DMS53 treated with DMSO at 0.1 percent for 48 hours (cell line): ENCODE measurements around the gene OR52K1.

Experiments used
- DNase-seq: peaks from one replicate; lab custom pipeline; 2025; ENCODE audit not compliant: unreplicated experiment; lab: John Stamatoyannopoulos, UW

OR52K1 gene

DNA sequence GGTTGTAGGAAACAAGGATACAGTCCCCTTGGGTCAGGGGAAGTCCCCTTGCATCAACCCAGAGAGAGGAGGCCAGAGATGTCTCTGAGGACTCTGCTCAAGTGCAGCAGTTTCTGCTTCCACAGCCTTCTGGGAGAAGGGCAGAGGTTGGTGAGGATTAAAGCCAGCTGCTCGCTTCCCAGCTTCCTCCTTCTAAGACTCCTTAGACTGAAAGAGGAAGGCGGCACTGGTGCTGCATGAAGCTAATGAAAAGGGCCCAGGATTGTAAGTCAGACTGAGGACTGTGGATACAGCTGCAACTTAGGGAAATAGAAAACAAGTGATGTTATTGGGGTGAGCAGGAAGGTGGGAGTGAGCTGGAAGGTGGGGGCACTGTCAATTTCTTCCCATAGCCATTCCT, at the start of gene OR52K1:
Gene OR52K1 (plus strand): TSS at position 202 of the 400 bp plus-strand sequence. CDS start 6,255 bp downstream, outside the sequence.
- no peak for DNase-seq

DNA sequence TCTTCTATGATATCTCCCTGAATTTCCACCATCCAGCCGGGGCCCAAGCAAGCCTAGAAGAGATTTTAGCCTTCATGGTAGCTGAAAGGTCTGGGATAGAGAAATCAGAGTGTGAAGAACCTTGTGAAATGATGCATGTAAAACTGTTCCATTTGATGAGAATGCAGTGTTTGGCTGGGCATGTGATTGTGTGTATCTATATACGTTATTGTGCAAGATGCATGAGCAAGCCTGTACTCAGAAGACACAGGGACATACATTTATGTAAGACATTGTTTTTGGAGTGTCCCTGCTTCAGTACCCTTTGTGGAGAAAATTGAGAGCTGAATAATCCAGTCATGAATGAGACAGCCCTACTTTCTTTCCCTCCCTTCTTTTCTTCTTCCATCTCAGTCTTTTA, 48.6 kb upstream of the OR52K1 start:
- DNase-seq: no peak

DNA sequence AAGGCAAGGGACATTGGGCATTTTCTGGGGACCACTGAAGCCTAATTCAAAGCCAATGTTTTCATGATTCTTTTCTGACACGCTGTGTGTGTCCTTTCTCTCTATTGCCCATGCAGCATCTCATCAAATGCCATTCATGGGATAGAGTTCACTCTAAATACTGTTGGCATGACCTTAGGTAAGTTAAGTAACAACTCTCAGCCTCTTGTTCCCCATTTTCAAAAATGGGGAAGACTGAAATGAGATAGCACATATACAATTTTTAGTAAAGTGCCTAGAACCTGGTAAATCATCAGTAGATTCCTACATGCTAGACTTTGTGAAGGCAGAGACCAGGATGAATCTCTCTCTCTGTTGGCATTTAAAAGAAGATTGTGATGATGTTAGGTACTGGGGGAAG, 46.0 kb upstream of the OR52K1 start:
- no peak for DNase-seq

DNA sequence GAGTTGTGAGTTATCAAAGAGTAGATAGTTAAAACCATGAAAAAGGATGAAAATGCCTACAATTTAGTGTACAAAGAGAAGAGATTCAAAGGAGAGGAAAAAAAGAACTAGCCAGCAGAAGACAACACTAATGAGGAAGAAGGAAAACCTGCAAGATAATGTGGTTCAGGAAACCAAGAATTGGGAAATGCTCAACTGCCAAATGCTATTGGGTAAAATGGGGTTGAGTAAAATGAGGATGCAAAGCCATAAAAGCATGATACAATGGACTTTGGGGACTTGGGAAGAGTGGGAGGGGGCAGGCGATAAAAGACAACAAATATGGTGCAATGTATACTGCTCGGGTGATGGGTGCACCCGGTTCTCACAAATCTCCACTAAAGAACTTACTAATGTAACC, 40.9 kb upstream of the OR52K1 start:
- DNase-seq: no peak

DNA sequence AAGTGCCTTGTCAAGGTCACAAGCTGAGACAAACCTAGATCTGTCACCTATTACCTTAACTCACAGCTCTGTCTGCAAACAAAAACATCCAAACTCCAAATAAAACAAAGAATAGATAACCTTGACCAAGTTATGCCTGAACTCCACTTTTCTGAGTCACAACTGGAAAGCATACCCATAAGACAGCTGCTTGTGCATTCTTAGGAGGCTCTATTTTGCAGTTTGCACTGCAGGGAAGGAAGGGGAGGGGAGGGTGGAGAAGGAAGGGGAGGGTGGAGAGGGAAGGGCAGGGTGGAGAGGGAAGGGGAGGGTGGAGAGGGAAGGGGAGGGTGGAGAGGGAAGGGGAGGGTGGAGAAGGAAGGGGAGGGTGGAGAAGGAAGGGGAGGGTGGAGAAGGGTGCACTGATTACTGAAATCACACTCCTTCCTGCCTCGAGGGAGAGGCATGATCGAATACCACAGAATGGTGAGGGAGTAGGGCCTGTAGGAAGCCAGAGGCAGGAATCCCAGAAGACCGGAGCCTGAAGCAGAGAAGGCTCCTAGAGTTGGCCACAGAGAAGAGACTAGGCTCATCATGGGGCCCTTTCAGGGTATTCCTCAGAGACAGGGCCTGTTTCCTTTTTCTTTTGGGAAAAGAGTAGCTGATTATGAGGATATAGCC, 39.1 kb upstream of the OR52K1 start:
- DNase-seq: no peak

DNA sequence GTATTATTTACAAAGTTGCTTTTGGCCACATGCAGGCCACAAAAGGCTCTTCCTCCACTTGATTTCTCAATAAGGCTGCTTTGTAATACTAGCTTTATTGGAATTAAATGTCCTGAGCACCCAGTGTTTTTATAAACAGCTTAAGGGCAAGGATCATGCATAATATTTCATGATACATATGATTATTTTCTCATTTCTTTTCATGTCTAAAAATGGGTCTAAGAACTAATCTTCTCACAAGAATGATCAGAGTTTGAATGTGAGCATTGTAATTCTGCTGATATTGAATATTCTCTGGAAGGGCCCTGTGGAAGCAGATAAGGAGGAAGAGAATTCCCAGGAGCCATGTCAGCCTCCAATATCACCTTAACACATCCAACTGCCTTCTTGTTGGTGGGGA, 33.5 kb upstream of the OR52K1 start, which contains the start of gene OR52K2:
Gene OR52K2 (plus strand): TSS at position 301 of the 400 bp plus-strand sequence. CDS start 45 bp downstream, at position 346.
- no peak for DNase-seq

DNA sequence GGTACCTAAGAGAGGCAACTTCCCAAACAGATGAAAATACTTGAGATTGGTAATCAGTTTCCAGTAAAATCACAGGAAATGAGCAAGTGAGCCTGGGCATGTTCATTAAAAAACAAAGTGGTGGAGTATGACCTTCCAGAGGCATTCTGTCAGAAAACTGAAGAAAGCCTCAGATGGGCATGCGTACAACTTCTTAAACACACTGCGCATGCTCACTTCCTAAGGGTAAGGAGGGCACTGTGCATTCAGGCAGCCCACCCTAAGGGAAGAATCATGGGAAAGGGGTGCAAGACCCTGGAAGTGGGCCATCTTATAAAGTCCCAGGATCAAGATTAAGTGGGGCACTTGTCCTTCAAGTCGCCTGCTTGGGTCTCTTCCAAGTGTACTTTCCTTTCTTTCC, 29.3 kb upstream of the OR52K1 start:
- DNase-seq: no peak

DNA sequence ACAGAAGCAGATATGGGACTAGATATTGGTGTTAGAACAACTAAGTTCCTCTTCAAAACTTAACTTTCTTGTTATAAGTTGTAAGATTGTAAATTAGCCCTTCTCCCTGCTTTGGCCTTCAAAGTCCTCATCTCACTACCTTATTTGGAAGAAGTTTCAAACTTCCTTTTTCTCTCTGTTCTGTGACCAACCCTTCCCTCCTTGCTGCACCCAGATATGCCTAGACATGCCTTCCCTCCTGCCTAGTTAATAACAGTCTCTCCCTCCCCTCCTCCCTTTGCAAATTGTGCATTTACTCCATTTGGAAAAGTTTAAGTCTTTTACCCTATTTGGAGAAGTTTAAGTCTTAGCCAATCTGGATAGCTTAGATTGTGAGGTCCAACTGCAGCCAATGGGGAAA, 28.4 kb upstream of the OR52K1 start:
- DNase-seq: no peak

DNA sequence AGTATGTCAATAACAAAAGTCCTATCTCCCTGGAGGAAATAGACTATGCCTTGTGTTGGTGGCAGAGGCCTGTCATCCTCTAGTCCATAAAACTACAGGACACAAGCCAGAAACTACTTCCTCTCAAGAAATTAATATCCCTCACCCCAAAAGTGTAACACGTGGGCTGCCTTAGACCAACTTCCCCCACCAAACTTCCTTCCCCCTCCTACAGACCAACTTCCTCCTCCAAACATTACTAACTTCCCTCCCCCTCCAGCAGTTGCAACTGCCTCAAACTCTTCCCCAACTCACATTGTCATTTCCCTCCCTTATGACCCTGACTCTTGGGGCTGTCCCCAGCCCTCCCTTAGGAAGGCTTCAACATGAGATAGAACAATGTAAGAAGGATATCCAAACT, 27.0 kb upstream of the OR52K1 start:
- DNase-seq: no peak

DNA sequence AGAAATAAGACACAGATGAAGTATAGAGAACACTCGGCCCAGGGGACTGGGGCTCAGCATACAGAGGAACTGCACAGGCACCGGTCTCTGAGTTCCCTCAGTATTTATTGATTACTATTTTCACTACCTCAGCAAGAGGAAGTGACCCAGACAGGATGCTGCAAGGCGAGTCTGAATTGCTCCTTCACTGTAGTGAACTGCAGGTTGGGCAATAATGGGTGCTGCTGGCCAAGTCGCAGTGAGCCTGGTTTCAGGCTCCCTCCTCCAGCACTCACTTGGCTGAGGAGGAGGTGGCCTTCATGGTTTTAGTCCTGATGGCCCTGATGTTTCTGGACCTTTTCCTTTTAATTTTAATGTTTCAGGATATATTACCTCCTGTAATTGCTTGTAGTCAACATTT, 22.9 kb upstream of the OR52K1 start:
- DNase-seq: no peak

DNA sequence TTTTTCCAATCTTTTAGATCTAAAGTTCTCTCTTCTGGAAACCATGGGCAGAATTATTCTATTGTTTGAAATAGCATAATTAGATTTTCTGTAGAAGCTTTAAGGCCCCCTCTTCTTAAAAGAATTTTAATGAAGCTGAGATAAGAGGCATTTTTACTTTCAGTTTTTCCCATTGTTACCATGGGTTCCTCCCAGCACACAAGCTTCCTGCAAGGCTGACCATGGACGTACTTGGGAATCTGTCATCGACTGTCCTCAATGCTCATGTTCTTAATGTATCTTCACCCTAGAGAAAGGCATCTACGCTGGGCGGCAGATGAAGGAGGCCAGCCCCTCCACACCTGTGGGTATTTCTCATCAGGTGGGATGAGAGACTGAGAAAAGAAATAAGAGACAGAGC, 22.3 kb upstream of the OR52K1 start:
- DNase-seq: no peak

DNA sequence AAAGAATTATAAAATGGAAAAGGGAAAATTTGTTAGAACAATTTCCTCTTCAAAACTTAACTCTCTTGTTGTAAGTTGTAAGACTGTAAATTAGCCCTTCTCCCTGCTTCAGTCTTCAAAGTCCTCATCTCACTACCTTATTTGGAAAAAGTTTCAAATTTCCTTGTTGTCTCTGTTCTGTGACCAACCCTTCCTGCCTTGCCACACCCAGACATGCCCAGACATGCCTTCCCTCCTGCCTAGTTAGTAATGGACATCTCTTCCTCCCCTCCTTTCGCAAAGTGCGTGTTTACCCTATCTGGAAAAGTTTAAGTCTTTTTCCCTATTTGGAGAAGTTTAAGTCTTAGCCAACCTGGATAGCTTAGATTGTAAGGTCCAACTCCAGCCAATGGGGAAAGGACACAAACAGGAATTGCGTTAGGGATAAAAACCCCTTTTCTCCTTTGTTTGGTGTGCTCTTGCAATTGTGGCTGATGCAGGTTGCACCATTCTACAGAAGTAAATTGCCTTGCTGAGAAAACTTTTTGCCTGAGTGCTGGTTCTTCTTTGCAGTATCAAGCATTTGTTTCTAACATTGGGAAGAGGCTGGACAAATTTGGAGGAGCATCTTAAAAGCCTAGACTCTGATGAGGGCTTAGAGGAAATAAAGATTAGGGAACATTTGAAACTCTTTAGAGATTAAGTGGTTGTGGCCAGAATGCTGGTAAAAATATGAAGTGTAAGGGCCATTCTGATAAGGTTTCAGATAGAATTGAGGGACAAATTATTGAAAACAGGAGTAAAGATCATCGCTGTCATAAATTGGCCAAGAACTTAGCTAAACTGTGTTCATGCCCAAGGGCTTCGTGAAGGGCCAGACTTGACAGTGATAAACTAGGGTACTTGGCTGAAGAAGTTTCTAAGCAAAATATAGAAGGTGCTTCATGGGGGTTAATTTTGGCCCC, 18.0 kb upstream of the OR52K1 start:
- no peak for DNase-seq

DNA sequence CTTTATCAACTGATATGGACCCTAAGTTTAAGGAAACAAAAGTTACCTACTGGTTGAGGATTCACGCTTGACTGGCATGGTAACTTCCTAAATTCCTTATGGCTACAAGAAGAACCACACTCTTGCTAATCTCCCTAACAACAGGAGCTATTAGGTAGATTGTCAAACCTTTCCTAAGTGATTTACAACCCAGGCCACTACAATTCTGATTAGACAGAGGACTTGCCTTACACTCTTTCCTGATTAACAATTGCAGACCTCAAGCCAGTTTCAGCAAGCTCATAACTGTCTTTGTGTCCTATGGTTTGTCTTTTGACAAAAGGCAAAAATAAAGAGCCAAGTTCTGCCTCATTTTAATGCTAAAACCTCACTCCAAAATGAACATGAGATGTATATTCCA, 17.0 kb upstream of the OR52K1 start:
- no peak for DNase-seq

DNA sequence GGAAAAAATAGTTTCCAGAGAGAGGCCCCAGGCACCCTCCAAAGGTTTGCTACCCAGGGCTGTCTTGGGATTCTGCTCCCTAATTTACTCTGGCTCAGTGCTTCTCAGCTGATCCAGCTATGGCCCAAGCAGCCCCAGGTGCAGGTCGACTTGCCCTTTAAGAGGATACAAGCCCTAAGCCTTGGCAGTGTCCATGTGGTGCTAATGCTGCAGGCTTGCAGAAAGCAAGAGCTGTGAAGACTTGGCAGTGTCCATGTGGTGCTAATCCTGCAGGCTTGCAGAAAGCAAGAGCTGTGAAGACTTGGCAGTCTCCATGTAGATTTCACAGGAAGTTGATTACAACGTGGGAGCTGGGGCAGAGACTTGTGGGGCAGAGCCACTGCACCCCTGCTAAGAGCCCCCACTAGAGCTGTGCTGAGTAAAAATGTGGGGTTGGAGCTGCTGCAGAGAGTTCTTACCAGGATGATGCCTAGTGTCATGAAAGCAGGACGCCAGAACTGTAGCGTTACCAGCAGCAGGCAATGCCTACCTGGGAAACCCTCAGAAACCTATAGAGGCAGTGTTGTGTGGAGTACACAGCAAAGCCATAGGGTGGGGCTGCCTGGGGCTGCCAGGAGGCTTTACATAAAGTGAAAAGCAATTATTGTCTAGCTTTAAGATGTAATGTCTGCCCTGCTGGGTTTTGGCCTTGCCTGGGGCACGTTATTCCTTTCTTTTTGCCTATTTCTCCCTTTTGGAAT, 16.1 kb upstream of the OR52K1 start:
- DNase-seq: no peak

DNA sequence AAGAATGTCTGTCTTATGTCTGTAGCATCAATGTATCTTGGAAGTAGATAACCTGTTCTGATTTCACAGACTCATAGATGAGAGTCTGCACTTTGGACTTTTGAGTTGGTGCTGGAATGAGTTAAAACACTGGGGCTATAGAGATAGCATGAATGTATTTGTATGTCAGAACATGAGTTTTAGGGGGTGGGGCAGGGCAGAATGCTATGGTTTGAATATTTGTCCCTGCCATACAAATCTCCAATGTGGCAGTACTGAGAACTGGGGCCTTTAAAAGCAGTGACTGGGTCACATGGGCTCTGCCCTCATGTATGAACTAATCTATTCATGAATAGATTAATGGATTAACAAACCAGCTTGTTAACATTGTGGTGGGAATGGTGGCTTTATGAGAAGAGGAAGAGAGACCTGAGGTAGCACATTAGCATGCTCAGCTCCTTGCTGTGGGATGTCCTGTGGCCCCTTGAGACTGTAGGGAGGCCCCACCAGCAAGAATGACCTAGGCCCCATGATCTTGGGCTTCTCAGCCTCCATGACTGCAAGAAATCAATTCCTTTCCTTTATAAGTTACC, 15.5 kb upstream of the OR52K1 start:
- no peak for DNase-seq

DNA sequence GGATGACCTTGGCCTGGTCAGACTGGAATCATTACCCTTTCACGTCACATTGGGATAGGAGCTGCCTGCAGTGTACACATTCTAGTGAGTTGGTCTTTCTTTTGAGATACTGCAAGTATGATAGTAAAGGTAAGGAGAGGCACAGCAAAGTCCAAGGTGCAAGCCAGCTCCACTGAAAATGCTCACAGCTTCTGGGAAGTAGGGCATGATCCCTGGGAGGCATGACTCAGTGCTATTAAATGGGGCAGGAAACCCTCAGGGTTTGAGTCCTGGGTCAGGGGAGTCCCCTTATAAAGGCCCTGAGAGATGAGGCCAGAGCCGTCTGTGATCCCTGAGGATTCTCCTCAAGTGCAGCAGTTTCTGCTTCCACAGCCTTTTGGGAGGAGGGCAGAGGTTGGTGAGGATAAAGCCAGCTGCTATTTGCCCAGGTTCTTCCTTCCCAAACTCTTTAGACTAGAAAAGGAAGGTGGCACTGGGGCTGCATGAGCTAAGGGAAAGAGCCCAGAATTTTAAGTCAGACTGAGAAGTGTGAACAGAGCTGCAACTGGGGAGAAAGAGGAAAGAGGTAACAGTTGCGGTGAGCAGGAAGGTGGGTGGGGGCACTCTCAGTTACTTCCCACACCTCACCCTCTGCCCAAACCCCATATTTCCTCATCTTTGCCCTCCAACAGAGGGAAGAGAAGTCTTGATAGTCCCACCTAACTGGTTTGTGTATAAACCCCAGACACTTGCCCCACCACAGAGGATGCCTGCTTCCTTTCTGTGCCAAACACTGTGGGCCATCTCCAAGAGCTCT, 14.4 kb upstream of the OR52K1 start:
- DNase-seq: no peak

DNA sequence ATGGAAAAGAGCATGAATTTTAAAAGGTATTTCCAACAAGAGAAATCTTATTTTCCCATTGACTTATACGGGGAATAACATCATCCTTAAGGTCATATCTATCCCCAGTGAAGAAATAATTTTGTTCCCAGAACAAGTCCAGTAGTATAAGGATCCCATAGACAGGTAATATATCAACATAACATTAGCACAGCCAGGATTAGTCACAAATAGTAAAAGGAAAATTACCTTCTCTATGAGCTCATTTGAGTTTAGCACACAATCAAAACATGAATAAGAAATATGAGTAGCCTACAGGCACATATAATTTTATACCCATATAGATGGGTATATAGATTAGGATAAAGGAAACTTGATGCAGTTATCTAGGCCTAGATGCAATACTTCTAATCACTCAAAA, 2.8 kb upstream of the OR52K1 start:
- no peak for DNase-seq

DNA sequence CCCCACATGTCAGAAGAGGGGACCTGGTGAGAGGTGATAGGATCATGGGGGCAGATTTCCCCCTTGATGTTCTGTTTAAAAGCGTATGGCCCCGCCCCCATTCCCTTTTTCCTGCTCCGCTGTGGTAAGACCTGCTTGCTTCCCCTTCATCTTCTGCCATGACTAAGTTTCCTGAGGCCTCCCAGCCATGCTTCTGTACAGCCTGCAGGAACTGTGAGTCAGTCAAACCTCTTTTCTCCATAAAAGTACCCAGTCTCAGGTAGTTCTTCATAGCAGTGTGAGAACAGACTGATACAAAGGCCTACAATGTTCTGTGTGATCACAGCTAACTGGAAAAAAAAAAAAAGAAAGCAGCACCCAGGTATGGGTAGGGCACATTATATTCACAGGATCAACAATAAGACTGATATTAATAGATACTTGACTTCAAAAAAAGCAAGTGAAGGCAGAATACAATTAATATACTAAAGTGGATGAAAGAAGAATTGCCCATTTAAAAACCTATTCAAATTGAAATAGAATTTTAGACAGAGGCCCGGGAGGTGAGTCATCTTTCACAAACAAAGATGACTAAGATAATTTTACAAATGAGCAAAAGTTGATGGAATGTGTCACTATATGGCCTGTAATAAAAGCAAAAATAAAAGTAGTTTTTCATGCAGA, 1.7 kb upstream of the OR52K1 start:
- no peak for DNase-seq

DNA sequence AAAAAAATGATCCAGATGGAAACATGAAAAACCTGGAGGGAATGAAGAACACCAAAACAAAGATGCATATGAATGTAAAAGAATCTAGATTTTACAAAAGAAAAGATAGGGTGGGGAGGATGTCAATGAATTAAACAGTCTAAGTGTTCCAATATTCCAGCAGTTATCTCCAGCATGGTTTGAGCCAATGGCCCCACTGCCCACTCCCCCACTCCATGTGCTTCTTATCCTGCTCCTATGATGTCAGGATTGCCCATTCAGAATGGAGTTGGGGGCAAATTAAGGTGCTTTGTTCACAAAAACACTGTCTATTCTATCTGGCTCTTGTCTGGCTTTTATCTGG, 1.2 kb upstream of the OR52K1 start:
- no peak for DNase-seq

DNA sequence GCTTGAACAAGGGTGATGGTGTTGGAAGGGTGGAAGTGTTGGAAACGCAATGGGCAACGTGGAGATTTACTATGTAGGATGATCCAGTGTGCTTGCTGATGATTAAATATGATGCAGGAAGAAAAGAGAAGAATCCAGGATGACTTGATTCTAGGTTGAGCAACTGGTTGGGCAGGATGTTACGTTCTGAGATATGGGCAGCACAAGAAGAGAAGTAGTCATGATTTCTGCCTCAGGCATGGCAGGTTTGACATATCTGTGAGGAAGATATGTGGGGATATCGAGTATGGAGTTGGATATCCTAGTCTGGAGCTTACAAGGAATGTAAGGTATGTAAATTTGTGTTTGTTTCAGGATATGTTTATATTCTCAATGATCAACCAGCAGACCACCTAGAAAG, 1.9 kb downstream of the OR52K1 start:
- no peak for DNase-seq
